ENCODE results near the gene CFAP43. TPM values are rescaled to one million over a fixed set of nuclear protein-coding genes. Genes with fewer than 3 reads are reported as not detected.
"Not testable (repeated sequence)": the region's sequence is repeated elsewhere in the genome, so short reads cannot be mapped to it uniquely, and the experiment has no call there.

Gene CFAP43
- total RNA-seq, 1 experiment from 2014 or later = 0.89 TPM

DNA sequence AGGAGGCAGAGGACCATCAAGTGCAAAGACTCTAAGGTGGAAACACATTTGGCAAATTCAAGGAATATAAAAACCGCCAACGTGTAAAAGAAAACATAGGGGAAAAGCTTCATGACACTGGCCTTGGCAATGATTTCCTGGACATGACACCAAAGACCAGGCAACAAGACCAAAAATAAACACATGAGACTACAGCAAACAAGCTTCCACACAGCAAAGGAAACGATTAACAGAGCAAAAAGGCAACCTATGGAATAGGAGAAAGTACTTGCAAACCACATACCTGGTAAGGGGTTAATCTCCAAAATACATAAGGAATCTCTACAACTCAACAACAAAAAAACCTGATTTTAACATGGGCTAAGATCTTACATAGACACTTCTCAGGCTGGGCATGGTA, 26.0 kb upstream of the CFAP43 start:
- no peak for DNase-seq (ENCODE audit: low read depth)

GRCh38 chr10:104257235-104257634, 25.1 kb upstream of the CFAP43 start:
- DNase-seq (ENCODE audit: low read depth) = no peak

- peak; percentile 24 for DNase-seq (ENCODE audit: low read depth)
Observed at GRCh38 chr10:104256335-104256961, 24.3 kb upstream of the CFAP43 start.

DNA sequence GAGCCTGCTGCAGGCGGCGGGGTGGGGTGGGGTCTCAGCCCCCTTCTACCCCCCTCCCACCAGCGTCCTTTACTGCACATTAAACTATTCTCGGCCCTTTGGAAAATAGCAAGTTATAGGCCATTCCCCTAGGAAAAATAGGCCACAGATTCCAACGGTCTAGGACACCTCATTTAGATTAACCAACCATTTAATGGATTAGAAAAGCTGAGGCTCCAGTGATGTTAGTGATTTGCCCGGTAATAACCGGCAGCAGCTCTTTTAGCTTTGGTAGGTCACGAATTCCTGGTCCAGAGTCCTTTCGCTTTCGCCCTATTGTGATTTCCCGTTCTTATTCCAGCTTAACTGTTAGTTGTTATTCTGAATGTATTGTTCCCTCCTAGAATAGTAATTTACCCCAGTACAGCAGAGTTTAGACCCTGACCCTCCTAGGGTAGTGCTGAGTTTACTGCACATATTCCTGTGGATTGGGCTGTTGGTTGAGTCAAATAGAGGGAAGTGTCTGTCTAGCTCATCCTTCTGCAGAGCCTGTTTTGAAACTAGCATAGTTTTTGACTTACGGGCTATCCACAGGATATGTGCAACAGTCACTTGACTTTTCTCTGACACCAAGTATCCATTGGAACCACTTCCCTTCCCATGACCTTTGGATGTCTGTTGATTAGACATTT, 23.3 kb upstream of the CFAP43 start:
- peak; percentile 69 for DNase-seq (ENCODE audit: low read depth)

- DNase-seq (ENCODE audit: low read depth) = peak; percentile 78
Observed at GRCh38 chr10:104254493-104255310, 22.5 kb upstream of the CFAP43 start, which contains the start of gene GSTO1. GSTO1 (plus strand) TSS chr10:104254892; CDS start chr10:104254929, 37 bp downstream.

DNA sequence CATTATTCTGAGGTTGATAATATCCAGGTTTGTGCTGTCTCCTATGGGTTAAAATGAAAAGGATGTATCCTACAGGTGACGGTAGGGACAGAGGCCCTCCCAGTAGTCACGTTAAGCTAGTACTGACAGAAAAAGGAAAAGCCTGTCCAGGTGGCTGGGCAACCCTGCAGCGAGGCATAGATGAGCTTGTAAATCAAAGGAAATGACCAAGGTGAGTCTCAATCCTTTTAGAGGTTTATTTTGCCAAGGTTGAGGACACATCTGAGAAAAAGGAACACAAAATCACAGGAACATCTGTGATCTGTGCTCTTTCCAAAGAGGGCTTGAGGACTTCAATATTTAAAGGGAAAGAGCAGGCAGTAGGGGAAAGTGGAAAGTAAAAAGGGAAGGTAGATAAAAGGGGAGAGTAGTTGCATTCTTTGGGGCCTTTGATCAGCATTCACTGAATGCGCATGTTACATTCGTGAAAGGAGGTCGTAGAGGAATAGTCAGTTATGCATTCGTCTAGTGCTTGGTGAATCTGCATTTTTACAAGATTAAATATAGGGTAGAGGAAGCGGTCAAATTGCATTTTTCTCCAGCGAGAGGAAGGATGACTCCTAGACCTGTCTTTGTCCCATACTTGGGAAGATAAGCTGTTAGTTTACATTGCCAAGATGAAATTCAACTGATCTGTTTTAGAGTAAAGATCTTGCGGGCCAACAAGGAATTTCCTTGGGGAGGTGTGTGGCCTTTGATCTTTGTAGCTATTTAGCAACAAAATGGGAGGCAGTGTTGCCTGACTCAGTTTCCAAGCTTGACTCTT, 21.6 kb upstream of the CFAP43 start:
- no peak for DNase-seq (ENCODE audit: low read depth)

- no peak for DNase-seq (ENCODE audit: low read depth)
Observed at GRCh38 chr10:104253106-104253505, 20.9 kb upstream of the CFAP43 start.

DNA sequence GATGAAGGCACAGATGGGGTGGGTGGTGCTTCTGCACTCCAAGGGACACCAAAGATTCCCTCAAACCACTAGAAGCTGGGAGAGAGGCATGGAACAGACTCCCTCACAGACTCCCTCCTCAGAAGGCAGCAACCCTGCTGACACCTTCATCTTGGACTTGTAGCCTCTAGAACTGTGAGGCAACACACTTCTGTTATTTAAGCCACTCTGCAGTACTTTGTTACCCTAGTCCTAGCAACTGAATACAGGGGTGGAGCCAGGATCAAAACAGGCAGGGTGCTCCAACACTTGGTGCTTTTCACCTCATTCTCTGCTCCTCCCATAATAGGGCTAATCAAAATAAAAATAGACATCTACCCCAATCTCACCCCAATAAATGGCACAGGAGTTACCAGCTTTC, 20.2 kb upstream of the CFAP43 start:
- DNase-seq (ENCODE audit: low read depth) = no peak

- no peak for DNase-seq (ENCODE audit: low read depth)
Observed at GRCh38 chr10:104251443-104251842, 19.3 kb upstream of the CFAP43 start.

GRCh38 chr10:104250371-104250770, 18.2 kb upstream of the CFAP43 start:
- DNase-seq (ENCODE audit: low read depth) = no peak

DNA sequence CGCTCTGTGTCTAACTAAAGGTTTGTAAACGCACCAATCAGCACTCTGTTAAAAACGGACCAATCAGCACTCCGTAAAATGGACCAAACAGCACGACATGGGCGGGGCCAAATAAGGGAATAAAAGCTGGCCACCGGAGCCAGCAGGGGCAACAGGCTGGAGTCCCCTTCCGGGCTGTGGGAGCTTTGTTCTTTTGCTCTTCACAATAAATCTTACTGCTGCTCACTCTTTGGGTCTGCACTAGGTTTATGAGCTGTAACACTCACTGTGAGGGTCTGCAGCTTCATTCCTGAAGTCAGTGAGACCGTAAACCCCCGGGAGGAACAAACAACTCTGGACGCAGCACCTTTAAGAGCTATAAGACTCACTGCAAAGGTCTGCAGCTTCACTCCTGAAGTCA, 16.8 kb upstream of the CFAP43 start:
- DNase-seq (ENCODE audit: low read depth) = not testable (repeated sequence)

DNA sequence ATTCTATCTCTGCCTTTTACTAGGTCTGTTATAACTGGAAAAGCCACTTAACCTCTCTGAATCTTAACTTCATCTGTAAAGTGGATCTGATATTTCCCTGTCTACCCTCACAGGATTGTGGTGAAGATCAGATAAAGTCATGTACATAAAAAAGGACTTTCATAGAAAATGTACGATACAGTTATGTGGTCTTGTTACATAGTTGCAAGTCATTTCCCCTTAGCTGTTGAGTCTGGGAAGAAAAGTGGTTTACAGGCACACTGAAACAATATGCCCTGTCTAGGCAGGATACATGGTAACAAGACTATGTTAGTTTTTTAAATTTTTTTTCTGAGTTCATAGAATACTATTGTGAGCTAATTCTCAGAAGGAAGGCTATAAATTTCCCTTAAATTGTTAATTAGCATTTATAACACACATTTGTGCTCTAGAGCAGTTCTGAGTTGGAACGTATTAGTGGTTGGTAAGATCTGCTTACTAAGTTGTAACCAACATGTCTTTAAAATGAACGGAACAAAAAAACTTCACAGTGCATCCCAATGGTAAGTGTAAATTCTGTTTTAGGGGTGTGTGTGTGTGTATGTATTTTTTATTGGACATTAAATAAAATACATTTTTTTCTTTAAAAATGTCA, 15.5 kb upstream of the CFAP43 start:
- no peak for DNase-seq (ENCODE audit: low read depth)

GRCh38 chr10:104246976-104247375, 14.8 kb upstream of the CFAP43 start:
- peak; percentile 10 for DNase-seq (ENCODE audit: low read depth)

DNA sequence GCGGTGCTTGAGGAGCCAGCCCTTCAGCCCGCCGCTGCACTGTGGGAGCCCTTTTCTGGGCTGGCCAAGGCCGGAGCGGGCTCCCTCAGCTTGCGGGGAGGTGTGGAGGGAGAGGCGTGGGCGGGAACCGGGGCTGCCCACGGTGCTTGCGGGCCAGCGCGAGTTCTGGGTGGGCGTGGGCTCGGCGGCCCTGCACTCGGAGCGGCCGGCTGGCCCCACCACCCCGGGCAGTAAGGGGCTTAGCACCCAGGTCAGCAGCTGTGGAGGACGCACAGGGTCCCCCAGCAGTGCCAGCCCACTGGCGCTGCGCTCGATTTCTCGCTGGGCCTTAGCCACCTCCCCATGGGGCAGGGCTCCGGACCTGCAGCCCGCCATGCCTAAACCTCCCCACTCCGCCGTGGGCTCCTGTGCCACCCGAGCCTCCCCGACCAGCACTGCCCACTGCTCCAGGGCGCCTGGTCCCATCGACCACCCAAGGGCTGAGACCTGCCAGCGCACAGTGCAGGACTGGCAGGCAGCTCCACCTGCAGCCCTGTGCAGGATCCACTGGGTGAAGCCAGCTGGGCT, 13.0 kb upstream of the CFAP43 start:
- no peak for DNase-seq (ENCODE audit: low read depth)

GRCh38 chr10:104243512-104243911, 11.3 kb upstream of the CFAP43 start:
- DNase-seq (ENCODE audit: low read depth) = no peak

- DNase-seq (ENCODE audit: low read depth) = not testable (repeated sequence)
Observed at GRCh38 chr10:104243009-104243408, 10.8 kb upstream of the CFAP43 start.

DNA sequence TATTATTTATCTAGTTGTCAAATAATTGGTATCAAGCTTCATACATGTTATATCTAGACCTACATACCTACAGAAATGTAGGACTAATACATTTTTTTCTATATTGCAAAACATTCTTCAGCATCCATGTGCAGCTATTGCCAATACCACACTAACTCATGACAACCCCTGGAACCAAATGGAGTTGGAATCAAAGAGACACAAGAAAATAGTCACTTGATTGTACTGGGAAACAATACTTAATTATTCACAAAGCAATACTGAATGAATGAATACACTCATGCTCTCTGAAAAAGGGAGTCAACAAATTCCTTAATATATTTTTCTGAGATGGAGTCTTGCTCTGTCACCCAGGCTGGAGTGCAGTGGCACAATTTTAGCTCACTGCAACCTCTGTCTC, 10.4 kb upstream of the CFAP43 start:
- no peak for DNase-seq (ENCODE audit: low read depth)

GRCh38 chr10:104240078-104240477, 7.9 kb upstream of the CFAP43 start:
- no peak for DNase-seq (ENCODE audit: low read depth)

GRCh38 chr10:104235801-104236200, 3.6 kb upstream of the CFAP43 start:
- no peak for DNase-seq (ENCODE audit: low read depth)

DNA sequence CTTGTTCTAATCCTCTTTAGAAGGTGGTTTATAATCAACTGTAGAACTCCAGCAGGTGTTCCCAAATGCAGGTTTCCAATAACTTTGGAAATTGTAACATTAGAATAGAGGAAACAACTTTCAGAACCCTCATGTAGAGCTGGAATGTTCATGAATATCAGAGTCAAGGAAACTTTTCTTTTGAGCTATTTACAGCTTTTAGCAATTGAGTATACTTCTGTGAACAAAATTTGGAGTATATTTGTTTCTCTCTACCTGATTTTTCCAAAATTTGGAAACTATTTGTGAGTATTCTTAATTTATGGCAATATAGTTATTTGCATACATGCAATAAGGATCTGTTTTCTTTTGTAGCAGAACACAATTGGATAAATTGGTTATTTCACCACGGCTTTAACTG, 2.8 kb upstream of the CFAP43 start:
- no peak for DNase-seq (ENCODE audit: low read depth)

DNA sequence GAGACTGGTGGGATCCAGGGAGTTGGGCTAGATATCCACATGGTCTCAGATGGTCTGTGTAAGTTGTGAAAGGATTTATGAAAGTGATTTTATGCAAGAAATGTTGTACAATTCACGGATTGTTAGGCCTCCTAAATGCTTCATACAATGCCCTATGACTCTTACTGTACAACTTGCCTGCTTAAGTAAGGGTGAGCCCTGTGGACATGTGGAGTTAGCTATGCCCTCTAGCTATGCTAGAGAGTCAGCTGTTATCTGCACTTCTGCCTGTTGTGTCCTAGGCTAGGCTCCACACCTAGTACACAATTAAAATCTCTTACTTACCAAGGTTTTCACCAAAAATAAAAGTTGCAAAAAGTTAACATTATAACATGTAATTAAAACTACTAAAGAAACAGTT, 1.7 kb upstream of the CFAP43 start:
- DNase-seq (ENCODE audit: low read depth) = no peak

Measured in M059J (cell line).